Stomach smooth muscle (tissue), 2 donors: ENCODE results near the gene ROS1.
"Not testable (repeated sequence)": the region's sequence is repeated elsewhere in the genome, so short reads cannot be mapped to it uniquely, and the experiment has no call there.

ENCODE experiments used
- H3K27ac ChIP-seq: one replicate; pipeline ENCODE4 v1.7.0; 2013; ENCODE audit warnings: mild to moderate bottlenecking, low read length, inconsistent platforms
- H3K27me3 ChIP-seq, 2 donors: one replicate each; pipeline ENCODE4 v1.7.0; 2013; ENCODE audit warnings: low read length in 2 of 2; ENCODE audit not compliant: insufficient read depth in 2 of 2, control insufficient read depth in 1 of 2
- H3K36me3 ChIP-seq, 2 donors: one replicate each; pipeline ENCODE4 v1.7.0; 2013; ENCODE audit warnings: low read length in 2 of 2; ENCODE audit not compliant: control insufficient read depth in 2 of 2, insufficient read depth in 2 of 2
- H3K4me1 ChIP-seq: one replicate; pipeline ENCODE4 v1.7.0; 2013; ENCODE audit warnings: low read length; ENCODE audit not compliant: control insufficient read depth, insufficient read depth
- H3K4me3 ChIP-seq, 2 donors: one replicate each; pipeline ENCODE4 v1.7.0; 2013; ENCODE audit warnings: low read length in 2 of 2
- H3K9ac ChIP-seq, 2 donors: one replicate each; pipeline ENCODE4 v1.7.0; 2013; ENCODE audit warnings: low read length in 2 of 2, mild to moderate bottlenecking in 1 of 2
- H3K9me3 ChIP-seq, 2 donors: one replicate each; pipeline ENCODE4 v1.7.0; 2013; ENCODE audit warnings: low read length in 2 of 2; ENCODE audit not compliant: control insufficient read depth in 2 of 2
- donor health status: healthy.
- donor health status: Pancreatic carcinoma.

ROS1 gene

DNA sequence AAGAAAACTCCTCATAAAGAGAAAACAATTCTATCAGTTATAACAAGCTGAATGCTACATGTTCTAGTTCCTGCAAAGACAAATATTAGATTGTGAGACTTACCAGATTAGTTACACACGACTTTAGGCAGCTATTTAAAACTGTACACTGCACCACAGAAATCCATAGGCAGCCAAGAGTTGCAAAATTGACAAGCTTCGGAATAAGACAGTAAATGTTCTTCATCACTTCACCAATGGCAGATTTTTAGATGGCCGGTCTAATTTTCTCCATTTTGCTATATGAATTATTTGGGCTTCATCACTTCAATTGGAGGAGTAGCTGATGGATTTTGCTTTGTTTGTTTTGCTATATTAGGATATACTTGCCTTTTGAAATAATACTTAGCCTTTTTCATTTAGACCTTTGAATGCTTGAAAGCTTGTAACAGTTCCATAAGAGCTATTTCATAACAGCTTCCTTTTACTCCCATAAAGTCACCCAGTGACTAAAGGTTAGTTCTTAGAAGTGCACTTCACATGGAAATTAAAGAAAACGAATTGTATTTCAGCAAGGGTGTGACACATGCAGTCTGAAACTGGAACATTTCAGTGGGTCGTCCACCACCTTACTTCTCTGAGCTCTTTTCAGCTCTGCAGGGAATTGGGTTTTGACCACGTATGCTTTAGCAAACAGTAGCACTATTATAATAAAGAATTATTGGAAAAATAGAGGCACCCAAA is at the start of gene ROS1:
Gene ROS1 (minus strand): TSS at position 512 of the 723 bp plus-strand sequence. CDS start 286 bp downstream, at position 226.
- no peak within 1 kb of the TSS for H3K4me3 ChIP-seq
- H3K4me1 ChIP-seq, result no peaks in the 10 kb centered on the region
- no peaks in the 10 kb centered on the region for H3K36me3 ChIP-seq
- H3K27me3 ChIP-seq, result no peaks in the 10 kb centered on the region
- H3K27ac ChIP-seq, result no peak within 1 kb of the TSS
- H3K9ac ChIP-seq, result no peak within 1 kb of the TSS
- H3K9me3 ChIP-seq, result no peaks in the 10 kb centered on the region

DNA sequence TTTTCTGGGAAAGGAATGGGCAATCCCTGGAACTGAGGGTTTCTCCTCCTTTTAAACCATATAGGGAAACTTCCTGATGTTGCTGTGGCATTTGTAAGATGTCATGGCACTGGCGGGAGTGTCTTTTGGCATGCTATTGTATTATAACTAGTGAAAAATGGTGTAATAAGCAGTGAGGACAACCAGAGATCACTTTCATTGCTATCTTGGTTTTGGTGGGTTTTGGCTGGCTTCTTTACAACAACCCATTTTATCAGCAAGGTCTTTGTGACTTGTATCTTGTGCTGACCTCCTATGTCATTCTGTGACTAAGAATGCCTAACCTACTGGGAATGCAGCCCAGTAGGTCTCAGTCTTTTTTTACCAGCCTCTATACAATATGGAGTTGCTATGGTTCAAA is 47.7 kb upstream of the ROS1 start:
- H3K9me3 ChIP-seq, result no peaks in the 10 kb centered on the region
- H3K4me3 ChIP-seq, result no peak overlapping the region
- no peak overlapping the region for H3K27ac ChIP-seq
- no peaks in the 10 kb centered on the region for H3K27me3 ChIP-seq
- no peaks in the 10 kb centered on the region for H3K4me1 ChIP-seq
- H3K9ac ChIP-seq, result no peak overlapping the region
- no peaks in the 10 kb centered on the region for H3K36me3 ChIP-seq

DNA sequence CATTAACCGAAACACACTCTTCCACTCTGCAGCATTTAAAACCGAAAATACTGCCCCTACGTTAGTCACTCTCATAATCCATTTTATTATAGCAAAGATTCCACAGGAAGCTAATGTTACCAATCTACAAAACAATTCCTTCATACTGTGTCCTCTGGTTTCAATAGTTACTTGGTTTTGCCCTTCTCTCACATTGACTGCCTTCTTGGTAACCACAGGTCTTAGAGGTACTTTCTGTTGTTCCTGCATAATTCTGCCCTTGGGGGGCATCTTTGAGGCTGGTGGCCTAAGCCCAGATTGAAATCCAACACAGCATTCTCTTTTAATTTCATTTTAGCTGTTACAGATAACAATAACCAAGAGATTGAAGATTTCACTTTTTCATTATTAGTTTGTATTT is 46.9 kb upstream of the ROS1 start:
- H3K4me3 ChIP-seq, result no peak overlapping the region
- H3K36me3 ChIP-seq, result no peaks in the 10 kb centered on the region
- H3K27ac ChIP-seq, result no peak overlapping the region
- H3K9me3 ChIP-seq, result no peaks in the 10 kb centered on the region
- no peak overlapping the region for H3K9ac ChIP-seq
- H3K27me3 ChIP-seq, result no peaks in the 10 kb centered on the region
- no peaks in the 10 kb centered on the region for H3K4me1 ChIP-seq

DNA sequence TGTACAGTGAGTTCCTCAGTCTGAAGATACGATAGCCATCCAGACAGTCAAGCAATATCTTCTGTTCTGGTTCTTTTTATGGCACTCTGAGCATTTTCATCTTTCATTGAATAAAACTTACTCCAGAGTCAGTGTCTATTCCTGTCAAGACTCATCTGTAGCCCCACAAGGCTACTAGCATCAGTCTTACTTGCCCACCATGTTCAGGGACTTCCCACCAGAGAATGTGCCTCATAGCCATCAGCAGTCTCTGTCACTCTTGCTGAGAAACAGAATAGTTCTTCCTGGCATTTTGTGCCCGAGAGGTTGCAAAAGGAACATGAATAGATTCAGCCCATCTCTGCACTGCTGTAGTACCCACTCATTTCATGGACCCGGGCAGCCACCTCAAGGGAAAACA is 44.0 kb upstream of the ROS1 start:
- Histone ChIP-seq H3K36me3 (no peaks in the 10 kb centered on the region), H3K9ac (no peak overlapping the region), H3K27ac (no peak overlapping the region), H3K4me1 (no peaks in the 10 kb centered on the region), H3K27me3 (no peaks in the 10 kb centered on the region), H3K9me3 (no peaks in the 10 kb centered on the region), H3K4me3 (no peak overlapping the region)

DNA sequence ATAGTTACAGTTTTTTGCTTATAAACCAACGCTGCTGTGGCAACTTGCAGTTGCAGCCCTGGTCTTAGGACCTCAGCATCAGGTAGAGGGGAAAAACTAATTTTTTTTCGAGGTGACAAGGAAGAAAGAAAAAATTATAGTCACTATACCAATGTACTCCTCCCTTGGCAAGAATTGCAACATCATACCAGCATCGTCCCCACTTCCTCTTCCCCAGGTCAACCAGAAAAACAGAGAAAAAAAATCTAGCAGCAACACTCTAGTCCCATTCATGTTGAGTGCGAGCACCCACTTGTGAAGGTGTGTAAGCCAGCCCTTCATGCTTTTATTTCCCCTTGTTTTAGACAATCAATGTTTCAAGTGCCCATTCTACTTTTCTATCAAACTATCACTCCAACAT is 43.6 kb upstream of the ROS1 start:
- no peak overlapping the region for H3K27ac ChIP-seq
- H3K4me1 ChIP-seq, result no peaks in the 10 kb centered on the region
- no peak overlapping the region for H3K4me3 ChIP-seq
- no peaks in the 10 kb centered on the region for H3K36me3 ChIP-seq
- H3K9ac ChIP-seq, result no peak overlapping the region
- no peaks in the 10 kb centered on the region for H3K9me3 ChIP-seq
- H3K27me3 ChIP-seq, result no peaks in the 10 kb centered on the region

DNA sequence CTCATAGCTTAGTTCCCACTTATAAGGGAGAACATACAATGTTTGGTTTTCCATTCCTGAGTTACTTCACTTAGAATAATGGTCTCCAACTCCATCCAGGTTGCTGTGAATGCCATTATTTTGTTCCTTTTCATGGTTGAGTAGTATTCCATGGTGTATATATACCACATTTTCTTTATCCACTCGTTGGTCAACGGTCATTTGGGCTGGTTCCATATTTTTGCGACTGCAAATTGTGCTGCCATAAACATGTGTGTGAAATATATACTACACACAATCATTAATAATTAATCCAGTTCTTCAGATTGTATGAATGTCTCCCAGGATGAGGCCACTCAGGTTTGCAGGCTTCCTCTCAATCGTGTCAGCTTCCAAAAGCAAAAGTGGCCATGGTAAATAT is 42.8 kb upstream of the ROS1 start:
- not testable (repeated sequence) for H3K4me1 ChIP-seq, H3K27ac ChIP-seq, H3K36me3 ChIP-seq, H3K4me3 ChIP-seq, H3K9ac ChIP-seq, H3K27me3 ChIP-seq, H3K9me3 ChIP-seq

DNA sequence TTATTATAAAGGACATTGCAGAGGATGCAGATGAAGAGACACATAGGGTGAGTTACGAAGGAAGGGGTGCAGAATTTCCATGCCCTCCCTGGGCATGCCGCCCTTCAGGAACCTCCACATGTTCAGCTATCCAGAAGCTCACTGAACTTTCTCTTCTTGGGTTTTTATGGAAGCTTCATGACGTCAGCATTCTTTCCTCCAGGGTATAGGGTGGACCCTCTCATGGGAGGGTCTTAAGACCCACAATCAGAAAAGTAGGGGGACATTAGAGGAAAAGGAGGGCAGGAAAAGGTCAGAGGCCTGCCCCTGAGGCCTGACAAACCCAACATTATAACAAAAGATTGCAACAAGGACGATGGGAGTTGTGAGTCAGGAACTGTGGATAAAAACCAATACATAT is 42.1 kb upstream of the ROS1 start:
- H3K9me3 ChIP-seq, result no peaks in the 10 kb centered on the region
- H3K9ac ChIP-seq, result no peak overlapping the region
- no peak overlapping the region for H3K4me3 ChIP-seq
- no peak overlapping the region for H3K27ac ChIP-seq
- H3K4me1 ChIP-seq, result no peaks in the 10 kb centered on the region
- H3K36me3 ChIP-seq, result no peaks in the 10 kb centered on the region
- H3K27me3 ChIP-seq, result no peaks in the 10 kb centered on the region

DNA sequence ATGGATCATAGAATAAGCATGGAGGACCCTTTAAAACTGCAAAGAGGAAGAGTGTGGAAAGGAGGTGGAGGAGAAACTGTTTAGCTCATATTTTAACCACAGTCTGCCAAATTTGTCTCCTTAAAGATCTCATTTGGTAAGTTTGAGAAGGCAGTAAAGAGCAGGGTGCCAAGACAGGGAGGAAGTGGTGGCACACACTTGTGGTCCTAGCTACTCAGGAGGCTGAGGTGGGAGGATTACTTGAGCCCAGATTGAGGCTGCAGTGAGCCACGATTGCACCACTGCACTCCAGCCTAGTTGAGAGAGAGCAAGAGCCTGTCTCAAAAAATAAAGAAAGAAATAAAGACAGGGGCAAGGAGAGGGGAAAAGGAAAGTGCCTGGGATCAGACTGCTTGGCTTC is 39.9 kb upstream of the ROS1 start:
- Histone ChIP-seq H3K9ac (no peak overlapping the region), H3K27ac (no peak overlapping the region), H3K4me1 (no peaks in the 10 kb centered on the region), H3K27me3 (no peaks in the 10 kb centered on the region), H3K9me3 (no peaks in the 10 kb centered on the region), H3K4me3 (no peak overlapping the region), H3K36me3 (no peaks in the 10 kb centered on the region)

DNA sequence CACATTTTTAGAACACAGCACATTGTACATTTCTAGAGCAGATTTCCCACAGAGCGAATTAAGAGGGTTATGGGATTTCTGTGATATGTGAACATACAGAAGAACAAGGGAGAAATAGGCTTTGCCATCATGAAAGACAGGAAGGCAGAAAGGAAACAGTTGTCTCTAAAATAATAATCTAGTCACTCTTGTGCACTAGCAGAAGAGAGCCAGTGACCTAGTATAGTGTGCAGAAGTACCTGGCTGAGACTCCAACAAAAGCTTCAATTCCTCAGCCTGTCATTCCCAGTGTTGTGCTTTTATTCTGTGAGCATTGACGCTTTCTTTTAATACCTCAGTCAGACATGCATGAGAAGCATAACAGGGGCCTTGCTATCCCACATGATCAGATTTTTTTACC is 39.0 kb upstream of the ROS1 start:
- no peak overlapping the region for H3K9ac ChIP-seq
- H3K27me3 ChIP-seq, result no peaks in the 10 kb centered on the region
- H3K9me3 ChIP-seq, result no peaks in the 10 kb centered on the region
- H3K27ac ChIP-seq, result no peak overlapping the region
- H3K4me1 ChIP-seq, result no peaks in the 10 kb centered on the region
- no peak overlapping the region for H3K4me3 ChIP-seq
- no peaks in the 10 kb centered on the region for H3K36me3 ChIP-seq

DNA sequence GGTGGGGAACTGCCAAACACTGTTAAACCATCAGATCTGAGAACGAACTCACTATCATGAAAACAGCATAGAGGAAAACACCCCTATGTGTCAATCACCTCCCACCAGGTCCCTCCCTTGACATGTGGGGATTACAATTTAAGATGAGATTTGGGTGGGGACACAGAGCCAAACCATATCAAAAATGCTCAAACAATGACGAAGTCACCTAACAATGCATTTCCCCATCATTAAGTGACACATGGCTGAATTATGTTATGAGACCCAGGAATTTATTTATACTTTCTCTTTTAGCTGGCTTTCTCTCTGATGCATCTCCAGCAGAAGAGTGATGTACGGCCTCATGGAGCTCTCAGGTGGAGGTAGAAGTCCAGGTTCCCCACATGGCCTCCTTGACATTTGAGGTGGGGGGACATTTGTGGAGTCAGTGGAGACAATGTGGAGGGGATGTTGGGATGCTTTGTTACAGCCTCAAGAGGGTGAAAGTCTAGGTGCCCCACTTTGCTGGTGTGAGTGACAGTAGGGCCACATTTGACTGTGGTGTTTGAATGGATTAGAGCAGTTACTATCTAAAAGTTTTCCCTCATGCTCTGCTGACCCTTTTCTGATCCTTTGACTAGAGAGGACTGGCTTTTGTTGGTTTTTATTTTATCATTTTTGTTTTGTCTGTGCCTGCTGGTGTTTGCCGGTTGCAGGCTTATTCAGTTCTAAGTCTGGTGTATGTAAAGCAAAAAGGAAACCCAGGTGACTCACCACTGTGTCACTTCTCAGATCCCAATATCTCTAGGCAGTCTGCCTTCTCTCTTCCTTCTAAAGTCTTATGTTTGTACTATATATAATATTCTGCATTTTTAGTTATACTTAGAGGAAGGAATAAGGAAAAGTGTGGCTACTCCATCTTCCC is 38.3 kb upstream of the ROS1 start:
- Histone ChIP-seq H3K4me1 (no peaks in the 10 kb centered on the region), H3K36me3 (no peaks in the 10 kb centered on the region), H3K9me3 (no peaks in the 10 kb centered on the region), H3K4me3 (no peak overlapping the region), H3K27ac (no peak overlapping the region), H3K27me3 (no peaks in the 10 kb centered on the region), H3K9ac (no peak overlapping the region)
